Activated T-helper 1 cell treated with Interleukin-2 at 50 U/mL for 16 hours (primary cell): Measurements from ENCODE around the gene SNX25.
A peak's percentile ranks its signal among the peaks of the same experiment; 100 is the strongest.

ENCODE experiments used
- DNase-seq: peaks from one replicate; pipeline ENCODE4 v3.0.0-alpha.2; 2020; ENCODE audit warnings: low read depth

SNX25 gene

DNA sequence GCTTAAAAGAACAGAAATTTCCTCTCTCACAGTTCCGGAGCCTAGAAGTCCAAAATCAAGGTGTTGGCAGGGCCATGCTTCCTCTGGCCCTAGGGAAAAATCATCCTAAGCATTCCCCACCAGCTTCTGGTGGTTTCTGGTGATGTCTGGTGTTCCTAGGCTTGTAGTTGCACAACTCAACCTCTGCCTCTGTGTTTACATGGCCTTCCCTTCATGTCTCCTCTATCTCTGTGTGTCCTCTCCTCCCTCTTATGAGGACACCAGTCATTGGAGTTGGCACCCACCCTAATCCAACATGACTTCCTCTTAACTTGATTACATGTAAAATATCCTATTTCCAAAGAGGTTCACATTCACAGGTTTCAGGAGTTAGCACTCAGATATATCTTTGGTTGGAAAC is 170.9 kb downstream of the SNX25 start:
- DNase-seq, result no peak

DNA sequence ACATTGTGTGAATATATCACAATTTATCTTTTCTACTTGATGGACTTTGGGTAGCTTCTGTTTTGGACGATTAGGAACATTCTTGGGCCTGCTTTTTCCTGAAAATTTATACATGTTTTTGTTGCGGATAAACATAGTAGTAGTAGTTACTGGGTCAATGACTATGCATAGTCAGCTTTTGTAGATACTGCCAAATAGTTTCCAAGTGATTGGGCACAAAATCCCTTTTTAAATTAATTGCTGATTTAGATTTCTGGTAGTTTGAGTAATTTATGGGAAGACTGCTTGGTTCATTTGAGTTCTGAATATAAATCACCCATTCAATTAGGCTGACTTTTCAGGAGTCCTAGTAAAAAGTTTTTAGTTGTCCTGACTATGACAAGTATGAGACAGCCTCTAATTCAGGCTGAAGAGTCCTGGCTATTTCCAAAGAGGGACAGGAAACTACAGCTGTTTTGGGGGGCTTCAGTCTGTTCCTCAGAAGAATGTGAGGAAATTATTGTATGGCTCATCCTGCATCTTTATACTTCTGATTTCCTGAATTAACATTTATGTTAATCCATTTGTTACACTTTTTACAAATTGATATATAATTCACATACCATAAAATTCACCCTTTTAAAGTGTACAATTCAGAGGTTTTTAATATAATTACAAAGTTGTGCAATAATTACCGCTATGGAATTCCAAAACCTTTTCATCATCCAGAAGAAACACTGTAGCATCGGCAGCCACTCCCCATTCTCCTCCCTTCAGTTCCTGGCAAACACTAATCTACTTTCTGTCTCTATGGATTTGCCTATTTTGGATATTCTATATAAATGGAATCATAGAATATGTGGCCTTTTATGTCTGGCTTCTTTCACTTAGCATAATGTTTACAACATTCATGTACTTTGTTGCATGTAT is 172.1 kb downstream of the SNX25 start:
- DNase-seq, result no peak

DNA sequence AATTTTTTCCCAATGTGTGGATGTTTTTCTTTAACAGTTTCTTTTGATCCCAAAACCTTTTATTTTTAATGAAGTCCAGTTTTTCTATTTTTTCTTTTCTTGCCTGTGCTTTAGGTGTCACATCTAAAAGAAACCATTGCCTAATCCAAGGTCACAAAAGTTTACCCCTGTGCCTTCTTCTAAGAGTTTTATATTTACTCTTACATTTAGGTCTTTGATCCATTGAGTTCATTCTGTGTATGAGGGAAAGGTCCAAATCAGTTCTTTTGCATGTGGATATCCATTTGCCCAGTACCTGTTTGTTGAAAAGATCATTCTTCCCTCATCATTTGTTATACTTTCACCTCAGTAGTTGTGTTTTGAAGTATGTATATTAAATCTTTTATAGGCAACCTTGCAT is 173.4 kb downstream of the SNX25 start:
- no peak for DNase-seq

DNA sequence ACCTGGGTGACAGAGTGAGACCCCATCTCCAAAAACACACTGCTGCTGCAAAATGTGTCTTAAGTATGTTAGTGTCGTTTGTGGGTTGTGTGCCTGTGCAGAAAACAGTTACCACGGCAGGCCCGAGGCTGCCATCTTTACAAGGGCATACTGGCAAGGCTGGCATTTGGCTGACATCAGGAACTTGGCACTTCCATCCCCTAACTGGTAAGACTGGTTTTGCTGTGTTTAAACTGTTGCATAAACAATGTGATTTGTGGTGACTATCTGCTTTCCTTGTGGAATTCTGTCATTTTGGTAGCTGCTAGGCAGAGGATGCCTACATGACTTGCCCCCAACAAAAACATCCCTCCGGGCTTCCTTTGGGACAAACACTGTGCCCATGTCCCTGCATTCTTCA is 174.1 kb downstream of the SNX25 start:
- DNase-seq, result no peak

DNA sequence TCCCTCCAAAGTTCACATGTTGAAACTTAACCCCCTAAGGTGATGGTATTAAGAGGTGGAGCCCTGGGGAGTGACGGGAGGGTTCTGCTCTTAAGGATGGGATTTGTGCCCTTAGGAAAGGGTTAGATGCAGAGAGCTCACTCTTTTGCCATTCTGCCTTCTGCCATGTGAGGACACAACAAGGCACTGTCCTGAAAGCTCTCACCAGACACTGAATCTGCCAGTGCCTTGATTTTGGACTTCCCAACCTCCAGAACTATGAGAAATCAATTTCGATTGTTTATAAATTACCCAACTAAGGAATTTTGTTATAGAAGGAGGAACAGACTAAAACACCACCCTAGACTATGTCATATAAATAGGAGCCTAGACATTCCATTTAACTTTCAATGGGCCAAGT is 174.7 kb downstream of the SNX25 start:
- no peak for DNase-seq

DNA sequence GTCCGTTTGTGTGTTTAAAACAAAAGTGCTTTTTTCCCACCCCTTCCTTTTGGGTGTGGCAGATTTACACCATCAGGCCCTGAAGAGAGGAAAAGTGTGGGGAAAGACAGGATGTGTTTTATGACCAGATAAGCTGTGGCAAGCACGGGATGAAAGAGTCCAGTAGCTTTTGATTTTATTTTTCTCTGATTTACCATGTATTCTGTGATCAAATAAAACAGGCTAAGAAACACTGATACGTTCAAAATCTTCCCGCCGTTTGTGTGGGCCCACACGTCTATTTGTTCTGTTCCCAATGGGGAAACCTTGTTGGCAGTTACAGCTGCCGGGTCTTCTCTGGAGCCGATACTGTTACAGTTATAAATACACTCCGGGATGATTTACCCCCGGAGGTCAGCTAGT is 175.5 kb downstream of the SNX25 start:
- no peak for DNase-seq

DNA sequence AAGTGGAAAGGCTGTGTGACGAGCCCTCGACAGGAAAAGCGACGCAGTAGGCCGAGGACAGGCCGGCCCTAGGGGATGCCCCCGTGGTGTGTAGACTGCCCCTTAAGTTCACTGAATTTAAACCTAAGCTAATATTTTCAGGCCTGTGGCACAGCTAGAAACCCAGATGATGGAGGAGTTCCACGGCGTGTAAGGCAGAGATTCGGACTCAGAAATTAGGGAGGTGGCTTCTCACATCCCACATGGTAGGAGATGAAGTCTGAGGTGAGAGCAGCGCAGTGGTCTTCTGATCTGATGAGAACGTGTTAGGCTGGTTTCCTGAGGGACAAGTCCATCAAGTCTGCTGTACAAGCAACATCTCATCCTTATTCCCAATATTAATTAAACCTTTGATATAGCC is 178.6 kb downstream of the SNX25 start:
- DNase-seq, result no peak

DNA sequence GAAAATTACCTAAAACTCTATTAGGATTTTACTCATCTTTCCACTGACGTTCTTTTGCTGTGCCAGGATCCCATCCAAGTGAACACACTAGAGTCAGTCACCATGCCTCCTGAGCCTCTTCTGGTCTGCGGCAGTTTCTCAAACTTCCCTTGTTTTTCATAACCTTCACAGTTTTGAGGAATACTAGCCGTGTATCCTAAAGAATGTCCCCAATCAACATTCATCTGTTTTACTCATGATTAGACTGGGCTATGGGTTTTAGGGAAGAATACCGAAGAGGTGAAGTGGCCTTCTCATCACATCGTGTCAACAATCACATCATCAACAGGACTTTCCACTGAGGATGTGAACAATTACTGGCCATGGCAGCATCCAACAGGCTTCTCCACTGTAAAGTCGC is 181.5 kb downstream of the SNX25 start:
- DNase-seq, result no peak

DNA sequence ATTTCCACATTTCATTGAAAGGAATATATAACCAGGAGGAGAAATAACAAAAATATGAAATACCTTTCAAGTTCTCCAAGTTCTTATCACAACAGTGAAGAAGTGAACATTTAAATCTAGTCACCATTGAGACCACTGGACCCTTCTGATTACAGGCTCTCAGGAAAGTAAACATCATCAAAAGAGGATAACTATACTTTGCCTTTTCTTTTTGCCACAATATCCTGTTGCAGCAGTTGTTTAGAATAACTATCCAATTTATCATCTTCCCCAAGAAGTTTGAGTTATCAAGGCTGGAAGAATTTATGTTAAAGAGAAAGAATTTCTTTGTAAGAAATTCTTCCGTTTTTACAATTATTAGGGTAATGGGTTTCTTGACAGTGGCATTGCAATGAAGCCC is 182.8 kb downstream of the SNX25 start:
- DNase-seq, result no peak

DNA sequence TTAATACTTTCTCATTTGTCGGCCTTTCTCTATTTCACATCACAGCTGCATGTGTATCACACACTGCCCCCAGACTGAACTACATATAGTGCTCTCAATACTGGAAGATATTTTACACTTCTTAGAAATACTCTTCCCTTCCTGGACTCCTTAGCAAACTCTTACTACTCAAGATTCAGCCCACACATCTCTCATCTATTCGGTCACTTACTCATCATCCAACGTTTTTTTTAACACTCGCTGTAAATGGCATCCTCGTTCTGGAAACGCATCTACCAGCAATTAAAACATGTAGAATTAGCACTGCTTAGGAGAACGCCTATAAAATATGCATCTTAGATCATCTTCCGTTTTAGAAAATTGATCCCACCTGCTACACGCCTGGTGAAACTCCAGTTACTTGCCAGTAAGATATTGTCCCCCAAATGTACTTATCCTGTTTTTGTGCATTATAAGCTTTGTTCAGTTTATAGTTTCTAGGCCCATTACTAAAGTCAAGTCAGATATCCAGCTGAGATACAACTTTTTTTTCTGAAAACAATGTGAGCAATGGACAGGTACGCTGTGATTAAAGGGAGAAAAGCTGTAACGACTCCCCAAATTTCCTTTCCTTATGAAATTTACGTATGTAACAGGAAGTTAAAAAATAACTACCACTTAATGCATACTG is 185.3 kb downstream of the SNX25 start:
- DNase-seq, result no peak

DNA sequence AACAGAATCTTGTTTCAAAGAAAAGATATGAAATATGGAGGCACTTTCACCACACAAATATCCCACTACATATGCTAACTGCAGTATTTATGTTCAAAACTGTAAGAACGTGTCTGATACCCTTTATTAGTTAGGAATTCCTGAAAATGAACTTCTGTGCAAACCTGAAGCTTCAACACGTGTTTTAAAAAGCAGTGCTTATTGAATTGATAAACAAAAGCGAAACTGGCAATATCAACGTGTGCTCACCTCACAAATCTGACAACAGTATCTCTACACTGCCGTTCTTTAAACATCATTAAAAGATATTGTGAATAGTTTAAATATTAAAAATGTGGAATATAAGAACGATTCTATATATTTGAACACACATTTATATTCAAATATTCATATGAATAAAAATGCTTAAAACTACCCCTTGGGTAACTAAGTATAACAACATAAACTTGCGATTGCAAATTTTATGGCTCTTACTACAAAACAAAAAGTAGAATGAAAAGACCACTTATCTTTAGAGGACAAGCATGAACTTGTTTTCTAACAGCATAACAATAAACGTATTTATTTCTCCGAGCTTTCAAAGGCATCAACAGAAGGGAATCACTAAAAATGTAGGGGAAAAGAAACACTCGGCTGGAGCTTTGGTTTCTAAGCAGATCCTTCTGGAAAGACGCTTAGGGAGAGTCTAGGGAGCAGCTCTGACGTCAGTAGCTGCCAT is 186.0 kb downstream of the SNX25 start, which contains the start of gene LRP2BP:
LRP2BP (minus strand) TSS at position 687 of the 718 bp plus-strand sequence. CDS start 17,738 bp downstream, outside the sequence.
- DNase-seq, result no peak

DNA sequence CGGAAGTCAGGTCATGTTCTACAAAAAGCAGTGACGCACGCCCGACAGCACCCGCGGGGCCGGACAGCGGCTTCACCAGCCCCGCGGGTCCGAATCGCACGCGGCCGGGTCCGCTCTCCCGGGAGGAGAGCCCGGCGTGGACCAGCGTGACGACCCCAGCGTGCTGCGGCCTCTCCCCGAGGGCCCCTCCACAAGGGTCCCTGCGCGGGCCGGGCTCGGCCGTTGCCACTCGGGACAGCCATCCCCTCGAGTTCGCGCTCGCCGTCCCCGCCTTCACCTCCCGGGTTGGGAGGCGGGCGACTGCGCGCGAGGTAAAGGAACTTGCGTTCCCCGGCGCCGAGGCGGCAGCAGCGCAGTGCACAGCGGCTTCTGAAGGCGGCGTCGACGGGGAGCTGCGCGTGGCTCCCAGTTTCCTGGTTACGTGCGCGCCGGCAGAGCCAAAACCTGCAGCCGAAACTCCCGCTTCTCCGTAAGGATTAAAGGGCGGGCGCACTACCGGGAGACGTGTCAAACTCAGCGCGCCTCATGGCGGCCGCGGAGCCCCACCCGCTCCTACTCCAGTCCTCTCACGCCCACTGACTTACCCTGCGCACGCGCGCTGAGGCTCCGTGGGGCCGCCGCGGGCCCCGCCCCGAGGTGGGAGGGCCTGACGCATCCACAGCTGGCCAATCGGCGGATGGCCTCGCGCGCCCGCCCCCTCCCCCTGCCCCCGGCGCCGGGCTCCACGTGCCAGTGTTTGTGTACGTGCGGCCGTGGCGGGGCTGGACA is 186.7 kb downstream of the SNX25 start:
- DNase-seq, result peak; percentile 95

DNA sequence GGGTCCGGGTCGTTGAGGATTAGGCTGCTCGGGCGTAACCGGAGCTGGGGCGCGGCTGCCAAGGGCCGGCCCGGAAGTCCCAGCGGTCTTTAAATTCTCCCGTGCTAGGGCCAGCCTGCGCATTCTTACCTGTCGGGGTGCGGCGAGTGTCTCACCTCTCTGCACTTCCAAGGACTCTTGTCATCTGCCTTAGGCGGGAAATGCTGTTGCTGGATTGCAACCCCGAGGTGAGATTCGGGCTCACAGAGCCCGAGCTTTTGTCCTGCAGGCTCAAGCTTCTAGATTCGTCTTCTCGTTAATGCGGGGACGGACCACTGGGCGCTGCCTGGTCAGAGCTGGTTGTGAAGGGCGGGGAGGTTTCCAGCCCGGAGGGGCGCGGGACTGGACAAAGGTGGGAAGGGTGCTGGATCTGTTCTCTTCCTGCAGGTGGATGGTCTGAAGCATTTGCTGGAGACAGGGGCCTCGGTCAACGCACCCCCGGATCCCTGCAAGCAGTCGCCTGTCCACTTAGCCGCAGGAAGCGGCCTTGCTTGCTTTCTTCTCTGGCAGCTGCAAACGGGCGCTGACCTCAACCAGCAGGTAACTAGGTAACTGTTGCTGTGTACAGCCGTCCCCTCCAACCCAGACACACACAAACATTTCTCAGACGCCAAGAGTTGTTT is 187.5 kb downstream of the SNX25 start, which contains the start of gene ANKRD37:
ANKRD37 (plus strand) TSS at position 118 of the 662 bp plus-strand sequence; CDS start at position 201, 83 bp downstream.
- no peak for DNase-seq

DNA sequence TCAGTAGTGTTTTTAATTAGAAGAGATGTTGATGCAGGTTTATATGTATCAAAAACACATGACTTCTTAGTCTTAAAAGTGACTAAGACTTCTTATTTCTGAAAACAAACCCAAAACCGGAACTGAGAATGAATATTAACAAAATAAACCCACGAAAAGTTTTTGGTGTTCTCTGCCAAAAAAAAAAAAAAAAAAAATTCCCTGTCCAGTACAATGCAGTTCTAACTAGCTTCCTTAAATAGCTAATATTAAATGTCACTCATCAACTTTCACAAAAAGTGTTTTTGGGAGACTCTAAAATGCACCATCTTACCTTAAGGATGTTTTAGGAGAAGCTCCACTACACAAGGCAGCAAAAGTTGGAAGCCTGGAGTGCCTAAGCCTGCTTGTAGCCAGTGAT is 189.2 kb downstream of the SNX25 start:
- DNase-seq, result no peak

DNA sequence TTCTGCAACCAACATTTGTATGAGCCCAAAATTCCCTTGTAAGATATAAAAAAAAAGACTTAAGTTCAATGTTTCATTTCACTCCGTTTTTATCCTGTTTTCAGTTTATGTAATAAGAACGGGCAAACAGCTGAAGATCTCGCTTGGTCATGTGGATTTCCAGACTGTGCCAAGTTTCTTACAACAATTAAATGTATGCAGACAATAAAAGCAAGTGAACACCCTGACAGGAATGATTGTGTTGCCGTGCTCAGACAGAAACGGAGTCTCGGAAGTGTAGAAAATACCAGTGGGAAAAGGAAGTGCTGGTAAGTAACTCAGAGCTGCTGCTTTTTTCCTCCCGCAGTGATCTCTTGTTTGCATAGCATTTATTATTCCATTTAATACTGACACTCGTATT is 190.1 kb downstream of the SNX25 start:
- DNase-seq, result no peak

DNA sequence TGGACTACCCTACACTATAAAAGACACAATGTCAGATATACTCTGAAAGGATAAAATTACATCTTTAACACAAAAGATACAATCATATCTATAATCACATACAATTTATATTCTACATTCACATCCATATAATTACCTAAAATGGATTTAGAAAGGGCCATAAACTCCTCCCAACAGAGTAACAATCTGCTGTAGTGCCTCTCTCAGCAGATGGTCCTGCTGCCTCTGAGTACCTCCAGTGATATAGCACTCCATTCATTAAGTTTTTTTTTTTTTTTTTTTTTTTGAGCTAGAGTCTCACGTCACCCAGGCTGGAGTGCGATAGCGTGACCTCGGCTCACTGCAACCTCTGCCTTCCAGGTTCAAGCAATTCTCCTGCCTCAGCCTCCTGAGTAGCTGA is 194.6 kb downstream of the SNX25 start:
- DNase-seq, result no peak

DNA sequence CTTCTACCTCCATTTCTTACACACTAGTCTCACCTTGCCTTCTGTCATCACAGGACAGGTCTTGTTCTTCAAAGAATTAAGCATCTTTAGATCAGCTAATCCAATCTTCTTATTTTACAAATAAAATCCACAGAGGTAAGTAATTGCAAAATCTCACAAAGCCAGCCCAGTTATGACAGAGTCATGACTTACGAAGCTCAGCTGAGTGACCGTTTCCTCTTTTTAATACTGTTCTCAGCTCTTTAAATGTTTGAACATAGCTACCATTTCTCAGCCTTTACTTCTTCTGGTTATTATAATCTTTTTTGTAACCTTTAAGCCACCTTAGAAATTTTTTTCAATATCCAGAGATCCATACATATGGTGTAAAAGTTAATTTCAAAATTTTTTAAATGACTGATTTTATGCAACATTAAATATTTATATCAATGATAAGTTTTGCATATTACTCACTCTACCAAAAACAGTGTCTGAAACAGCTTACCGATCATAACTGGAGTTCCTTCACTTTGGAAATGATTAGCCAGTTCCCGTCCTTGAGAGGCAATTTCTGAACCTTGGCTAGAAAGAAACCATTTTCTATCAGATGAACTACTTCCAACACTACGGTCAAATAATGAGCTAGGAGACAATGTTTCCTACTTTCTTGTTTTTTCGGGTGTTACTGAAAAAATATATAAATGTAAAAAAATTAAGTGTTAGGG is 196.1 kb downstream of the SNX25 start:
- no peak for DNase-seq

DNA sequence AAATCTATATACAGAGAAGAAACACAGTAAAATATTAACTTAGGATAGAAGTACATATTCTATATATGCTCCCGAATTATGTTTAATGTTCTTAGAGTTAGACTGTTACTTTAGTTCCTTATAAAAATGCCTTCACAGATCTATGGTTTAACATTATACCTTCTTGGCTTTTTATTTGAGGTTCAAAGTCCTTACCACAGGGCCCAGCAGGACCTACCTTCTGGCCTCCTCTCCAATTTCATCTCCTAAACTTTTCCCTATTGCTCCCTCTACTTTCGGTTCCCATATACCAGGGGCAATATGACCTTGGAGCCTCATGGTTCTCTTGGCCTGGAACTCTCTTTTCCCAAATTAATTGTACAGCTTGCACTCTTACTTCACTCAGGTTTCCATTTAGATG is 199.0 kb downstream of the SNX25 start:
- no peak for DNase-seq

DNA sequence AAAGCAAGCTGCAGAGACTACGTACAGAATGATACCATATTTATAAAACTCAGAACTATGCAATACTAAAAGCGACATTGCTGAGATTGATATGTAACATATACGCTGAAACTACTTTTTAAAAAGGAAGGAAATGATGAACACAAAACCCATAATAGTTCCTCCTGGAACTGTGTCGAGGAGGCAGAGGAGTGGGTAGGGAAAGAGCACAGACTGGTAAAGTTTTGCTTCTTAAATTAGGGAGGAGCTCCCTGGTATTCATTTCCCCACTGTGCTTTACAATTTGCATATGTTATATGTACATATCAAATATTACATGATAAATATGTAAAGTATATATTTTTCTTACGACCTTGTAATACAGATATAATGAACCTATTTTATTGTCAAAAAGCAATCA is 202.5 kb downstream of the SNX25 start:
- no peak for DNase-seq

DNA sequence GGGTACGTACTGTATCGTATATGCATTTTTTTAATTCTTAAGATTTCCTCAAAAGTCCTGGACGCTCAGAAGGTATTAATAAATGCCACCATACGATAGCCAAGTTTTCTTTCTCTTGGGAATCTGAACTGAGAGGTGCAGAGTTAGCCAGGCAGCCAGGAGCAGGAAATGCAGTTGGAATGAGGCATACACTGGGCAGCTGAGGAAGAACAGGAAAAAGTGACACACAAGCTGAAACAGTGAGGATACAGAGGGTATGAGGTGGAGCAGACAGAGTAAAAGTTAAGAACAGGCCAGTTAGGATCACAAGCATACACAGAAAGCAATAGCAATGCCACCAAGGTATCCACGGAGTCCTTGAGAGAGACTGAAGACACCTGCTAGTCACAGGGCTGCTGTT is 203.0 kb downstream of the SNX25 start:
- DNase-seq, result no peak
